Chondrocyte (in vitro differentiated cells): ENCODE data around the gene RFX7. TPM values are rescaled to one million over a fixed set of nuclear protein-coding genes. Genes with fewer than 3 reads are reported as not detected.

Experiments used
- DNase-seq: peaks from one replicate; pipeline ENCODE4 v3.0.0; 2021; ENCODE audit warnings: mixed read lengths, low spot score
- H3K27ac Mint-ChIP-seq: one replicate; pipeline ENCODE4 v1.8.0; 2021; ENCODE audit warnings: mild to moderate bottlenecking, moderate library complexity, mixed read lengths; ENCODE audit not compliant: unreplicated experiment
- H3K27me3 Mint-ChIP-seq: 2 replicates; pipeline ENCODE4 v1.8.0; 2021; ENCODE audit warnings: low read depth, mixed read lengths
- H3K36me3 Mint-ChIP-seq: 2 replicates; pipeline ENCODE4 v1.8.0; 2021; ENCODE audit warnings: low read depth, mixed read lengths
- H3K4me1 Mint-ChIP-seq: 2 replicates; pipeline ENCODE4 v1.8.0; 2021; ENCODE audit warnings: low read depth, mild to moderate bottlenecking, mixed read lengths
- H3K4me3 Mint-ChIP-seq: one replicate; pipeline ENCODE4 v1.8.0; 2021; ENCODE audit warnings: mild to moderate bottlenecking, moderate library complexity, mixed read lengths; ENCODE audit not compliant: unreplicated experiment
- H3K9me3 Mint-ChIP-seq: 2 replicates; pipeline ENCODE4 v1.8.0; 2021; ENCODE audit warnings: low read depth, mixed read lengths
- CTCF ChIP-seq: fragments of 200-600 bp; sonication (generic); IDR thresholded peaks from 2 replicates; pipeline ENCODE4 v1.5.0; 2021; ENCODE audit warnings: antibody characterized with exemption, mild to moderate bottlenecking, moderate library complexity
- total RNA-seq: library from RNA; stranded (reverse); gene quantifications from 3 replicates; pipeline ENCODE4 v1.2.1, GENCODE V29; 2021

Gene RFX7
- total RNA-seq, 1 donor from 2014 or later = 17.8 TPM

- Mint-ChIP-seq H3K4me1 (peaks cover 32% of the 10 kb centered on the region), H3K9me3 (peaks cover 17% of the 10 kb centered on the region), H3K4me3 (no peak overlapping the region), H3K27ac (no peak overlapping the region), H3K27me3 (no peaks in the 10 kb centered on the region), H3K36me3 (peaks cover 11% of the 10 kb centered on the region)
- no peak for DNase-seq
- no peak for TF ChIP-seq CTCF
These were observed 95.6 kb downstream of the RFX7 start for GRCh38 chr15:56148064-56148463.

DNA sequence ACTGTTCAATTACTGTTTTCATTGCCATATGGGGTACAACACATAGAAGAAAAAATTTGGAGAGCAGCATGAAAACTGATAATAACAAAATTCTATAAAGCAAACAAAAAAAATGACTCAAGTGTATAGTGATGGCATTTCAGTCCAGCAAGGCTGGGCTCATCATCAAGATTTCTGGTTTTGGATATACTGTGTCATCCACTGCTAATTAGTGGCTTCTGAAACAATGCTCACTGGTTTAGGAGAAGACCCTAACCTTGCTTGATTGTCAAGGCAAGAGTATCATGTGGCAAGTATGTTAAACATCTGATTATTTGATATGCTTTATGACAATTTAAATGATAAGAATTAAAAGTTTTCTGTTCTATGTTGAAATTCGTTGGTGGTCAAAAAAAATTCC lies 96.9 kb downstream of the RFX7 start:
- Mint-ChIP-seq H3K27me3 (no peaks in the 10 kb centered on the region), H3K27ac (no peak overlapping the region), H3K9me3 (peaks cover 11% of the 10 kb centered on the region), H3K36me3 (peaks cover 14% of the 10 kb centered on the region), H3K4me1 (peaks cover 32% of the 10 kb centered on the region), H3K4me3 (no peak overlapping the region)
- no peak for DNase-seq
- no peak for TF ChIP-seq CTCF

DNA sequence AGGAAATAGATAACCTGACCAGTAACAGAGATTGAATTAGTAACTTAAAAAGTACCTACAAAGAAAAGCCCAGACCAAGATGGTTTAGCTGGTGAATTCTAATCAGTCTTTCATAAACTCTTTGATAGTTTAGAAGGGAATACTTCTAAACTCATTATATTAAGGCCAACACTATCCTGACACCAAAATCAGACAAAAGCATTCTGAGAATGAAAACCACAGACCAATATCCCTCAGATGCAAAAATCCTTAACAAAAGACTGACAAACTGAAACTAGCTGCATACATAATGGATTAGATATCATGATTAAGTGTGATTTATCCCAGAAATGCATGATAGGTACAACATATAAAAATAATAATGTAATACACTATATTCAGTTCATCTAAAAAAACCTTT lies 115.6 kb downstream of the RFX7 start:
- TF ChIP-seq CTCF = no peak
- H3K4me1 Mint-ChIP-seq = no peaks in the 10 kb centered on the region
- H3K36me3 Mint-ChIP-seq = peaks cover 49% of the 10 kb centered on the region
- H3K4me3 Mint-ChIP-seq = no peak overlapping the region
- peaks cover 48% of the 10 kb centered on the region for H3K9me3 Mint-ChIP-seq
- H3K27me3 Mint-ChIP-seq = no peaks in the 10 kb centered on the region
- no peak overlapping the region for H3K27ac Mint-ChIP-seq
- DNase-seq = no peak

DNA sequence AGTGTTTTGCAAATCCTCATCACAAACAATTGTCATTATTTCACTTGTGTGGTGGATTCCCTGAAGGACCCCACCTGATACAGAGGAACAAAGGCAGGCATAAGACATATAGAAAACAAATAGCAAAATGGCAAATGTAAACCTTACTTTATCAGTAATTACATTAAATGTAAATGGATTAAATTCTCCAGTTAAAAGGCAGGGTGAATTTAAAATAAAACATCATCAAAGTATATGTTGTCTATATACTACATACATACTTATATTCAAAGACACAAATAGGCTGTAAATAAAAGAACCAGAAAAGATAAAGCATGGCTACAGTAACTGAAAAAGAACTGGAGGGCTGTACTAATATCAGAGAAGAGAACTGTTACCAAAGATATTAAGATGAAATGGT lies 117.3 kb downstream of the RFX7 start:
- DNase-seq = no peak
- no peak overlapping the region for H3K4me3 Mint-ChIP-seq
- no peak overlapping the region for H3K27ac Mint-ChIP-seq
- no peaks in the 10 kb centered on the region for H3K4me1 Mint-ChIP-seq
- H3K27me3 Mint-ChIP-seq = no peaks in the 10 kb centered on the region
- TF ChIP-seq CTCF = no peak
- H3K9me3 Mint-ChIP-seq = peaks cover 53% of the 10 kb centered on the region
- peaks cover 59% of the 10 kb centered on the region for H3K36me3 Mint-ChIP-seq

DNA sequence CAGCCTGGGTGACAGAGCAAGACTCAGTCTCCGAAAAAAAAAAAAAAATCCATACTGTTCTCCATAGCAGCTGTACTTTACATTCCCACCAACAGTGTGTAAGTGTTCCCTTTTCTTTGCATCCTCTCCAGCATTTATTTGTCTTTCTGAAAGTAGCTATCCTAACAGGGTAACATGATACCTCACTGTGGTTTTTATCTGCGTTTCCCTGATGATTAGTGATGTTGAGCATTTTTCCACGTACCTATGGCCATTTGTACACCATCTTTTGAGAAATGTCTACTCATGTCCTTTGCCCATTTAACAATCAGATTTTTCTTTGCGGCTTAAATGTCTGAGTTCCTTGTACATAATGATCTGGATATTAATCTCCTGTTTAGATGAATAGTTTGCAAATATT lies 119.3 kb downstream of the RFX7 start:
- DNase-seq = no peak
- Mint-ChIP-seq H3K27me3 (no peaks in the 10 kb centered on the region), H3K27ac (no peak overlapping the region), H3K4me3 (no peak overlapping the region), H3K4me1 (no peaks in the 10 kb centered on the region), H3K9me3 (peaks cover 59% of the 10 kb centered on the region), H3K36me3 (peaks cover 63% of the 10 kb centered on the region)
- no peak for TF ChIP-seq CTCF
